SK-N-MC (cell line): ENCODE data around the gene AQR.

Source experiments
- EZH2 ChIP-seq: fragments of 200-600 bp; sonication (generic); IDR thresholded peaks from one replicate; pipeline ENCODE4 v1.6.1; 2017; ENCODE audit warnings: antibody characterized with exemption
- POLR2AphosphoS5 ChIP-seq: IDR thresholded peaks from 2 replicates; pipeline ENCODE4 v1.6.1; 2012; ENCODE audit warnings: mild to moderate bottlenecking, low read depth, low read length, borderline replicate concordance

DNA sequence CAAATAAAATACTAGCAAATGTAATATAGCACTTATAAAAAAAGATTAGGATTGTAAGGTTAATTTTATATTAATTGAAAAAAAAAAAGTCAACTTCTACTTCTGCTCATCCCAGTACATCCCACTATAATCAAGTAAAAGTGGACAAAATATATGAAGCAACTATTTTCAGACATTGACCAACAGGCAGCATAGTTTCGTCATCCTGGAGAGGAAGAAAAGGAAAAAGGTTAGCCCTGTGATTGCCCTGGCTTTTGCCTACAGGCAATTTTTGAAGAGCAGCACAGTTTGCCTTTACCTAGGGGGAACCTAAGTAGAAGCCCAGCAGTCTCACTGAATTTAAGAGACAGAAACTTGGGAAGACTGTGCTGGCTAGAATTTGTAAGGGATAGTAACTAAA lies 121.9 kb downstream of the AQR start:
- TF ChIP-seq EZH2 (no peak), POLR2AphosphoS5 (no peak)
